Muscle of arm (tissue), 12 donors: ENCODE measurements around the gene ATG4D. TPM values are rescaled to one million over a fixed set of nuclear protein-coding genes. Genes with fewer than 3 reads are reported as not detected.
"Not testable (repeated sequence)": the region's sequence is repeated elsewhere in the genome, so short reads cannot be mapped to it uniquely, and the experiment has no call there.

ENCODE experiments used
- DNase-seq: peaks from one replicate; pipeline ENCODE4 v3.0.0-alpha.2; 2013
- polyA plus RNA-seq, 12 donors: library from polyadenylated mRNA; unstranded; fragments of 120-200 nt; gene quantifications; one replicate each; pipeline ENCODE4 v1.2.1, GENCODE V29; 2013; ENCODE audit not compliant: insufficient read length in 12 of 12

ATG4D gene
- polyA plus RNA-seq, 12 donors: 16.8 to 57.9 (median 19.9) TPM; not detected in 1

DNA sequence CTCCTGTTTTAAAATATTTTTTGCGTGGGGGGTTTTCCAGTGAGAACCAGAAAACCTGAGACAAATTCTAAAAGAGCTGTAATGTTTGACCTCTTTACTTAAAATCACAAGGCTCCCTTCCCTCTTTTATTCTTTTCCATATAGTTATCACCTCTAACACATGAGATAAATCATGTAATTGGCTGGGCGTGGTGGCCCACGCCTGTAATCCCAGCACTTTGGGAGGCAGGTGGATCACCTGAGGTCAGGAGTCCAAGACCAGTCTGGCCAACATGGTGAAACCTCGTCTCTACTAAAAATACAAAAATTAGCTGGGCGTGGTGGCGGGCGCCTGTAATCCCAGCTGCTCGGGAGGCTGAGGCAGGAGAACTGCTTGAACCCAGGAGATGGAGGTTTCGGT, 7.3 kb downstream of the ATG4D start:
- DNase-seq: not testable (repeated sequence)

DNA sequence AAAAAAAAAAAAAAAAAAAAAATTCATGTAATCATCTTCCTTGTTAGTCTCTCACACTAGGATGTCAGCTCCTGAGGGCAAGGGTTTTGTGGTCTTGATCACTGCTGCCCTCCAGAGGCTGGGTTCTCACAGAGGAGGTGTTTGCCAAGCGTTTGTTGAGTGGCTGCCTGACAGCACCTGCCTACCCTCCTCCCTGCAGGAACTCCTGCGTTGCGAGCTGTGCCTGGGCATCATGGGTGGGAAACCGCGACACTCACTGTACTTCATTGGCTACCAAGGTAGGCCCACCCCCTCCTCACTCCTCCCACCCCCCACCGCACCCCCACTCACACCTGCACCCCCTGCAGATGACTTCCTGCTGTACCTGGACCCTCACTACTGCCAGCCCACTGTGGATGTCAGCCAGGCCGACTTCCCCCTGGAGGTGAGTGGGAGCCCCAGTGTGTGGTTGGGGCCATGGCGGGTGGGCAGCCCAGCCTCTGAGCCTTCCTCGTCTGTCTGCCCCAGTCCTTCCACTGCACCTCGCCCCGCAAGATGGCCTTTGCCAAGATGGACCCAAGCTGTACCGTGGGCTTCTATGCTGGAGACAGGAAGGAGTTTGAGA, 8.1 kb downstream of the ATG4D start:
- DNase-seq: no peak

DNA sequence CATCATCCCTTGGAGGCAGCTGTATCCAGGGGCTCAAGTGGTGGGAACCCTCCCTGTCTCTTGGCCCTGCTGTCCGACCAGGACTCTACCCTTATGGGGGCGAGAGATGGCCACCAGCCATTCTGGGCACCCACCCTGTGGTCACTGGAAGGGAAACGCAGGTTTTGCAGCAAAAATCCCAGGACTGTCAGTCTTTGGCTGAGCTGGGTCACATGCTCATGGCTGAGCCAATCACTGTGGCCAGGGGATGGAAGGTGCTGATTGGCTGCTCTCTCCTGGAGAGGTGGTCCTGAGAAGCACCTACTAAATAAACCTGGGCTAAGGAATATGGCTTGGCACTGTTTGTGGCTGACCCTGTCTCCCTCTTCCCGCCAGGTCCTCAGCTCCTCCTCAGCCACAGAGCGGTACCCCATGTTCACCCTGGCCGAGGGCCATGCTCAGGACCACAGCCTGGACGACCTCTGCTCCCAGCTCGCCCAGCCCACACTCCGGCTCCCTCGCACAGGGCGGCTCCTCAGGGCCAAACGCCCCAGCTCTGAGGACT, 8.9 kb downstream of the ATG4D start:
- DNase-seq: no peak

DNA sequence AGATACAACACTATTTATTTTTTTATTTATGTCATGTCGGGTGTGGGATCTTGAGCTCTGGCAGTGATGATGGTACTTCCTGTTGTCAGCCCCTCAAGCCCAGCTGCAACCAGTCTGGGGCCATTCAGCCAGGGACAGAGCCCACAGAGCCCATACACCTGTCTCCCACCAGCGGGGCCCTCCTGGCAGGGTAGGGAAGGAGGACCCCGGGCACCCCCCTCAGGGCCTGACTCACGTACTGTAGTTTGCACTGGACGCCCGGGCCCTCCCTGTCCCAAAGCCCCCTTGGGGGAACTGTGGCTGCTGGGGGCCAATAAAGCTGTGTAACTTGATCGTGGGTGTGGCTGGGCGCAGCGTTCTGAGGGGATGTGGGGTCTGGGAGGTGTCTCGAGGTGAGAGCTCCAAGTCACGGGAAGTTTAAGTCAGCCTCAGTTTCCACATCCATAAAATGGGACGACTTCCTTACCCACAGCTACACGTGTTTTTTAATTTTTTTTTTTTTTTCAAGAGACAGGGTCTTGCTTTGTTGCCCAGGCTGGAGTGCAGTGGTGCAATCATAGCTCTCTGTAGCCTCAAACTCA, 9.5 kb downstream of the ATG4D start:
- DNase-seq: no peak

DNA sequence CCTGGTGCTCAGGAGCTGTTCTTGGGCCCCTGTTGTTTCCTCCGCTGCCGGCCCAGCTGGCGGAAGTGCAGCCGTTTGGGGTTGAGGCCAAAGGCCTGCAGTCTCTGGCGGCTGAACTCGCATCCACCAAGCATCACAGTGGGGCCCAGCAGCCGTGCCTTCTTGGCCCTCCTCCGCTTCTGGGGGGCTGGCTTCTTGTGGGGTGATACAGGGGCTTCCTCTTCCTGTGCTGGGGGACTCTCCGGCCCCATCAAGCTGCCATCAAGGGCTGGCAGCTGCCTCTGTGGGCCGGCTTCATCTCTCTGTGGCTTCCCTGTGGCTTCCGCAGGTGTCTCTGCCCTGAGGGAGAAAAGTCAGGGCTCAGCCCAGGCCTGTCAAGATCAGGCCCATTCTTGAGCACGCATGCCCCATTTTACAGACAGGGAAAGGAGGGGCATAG, 10.3 kb downstream of the ATG4D start:
- peak; percentile 38 for DNase-seq

DNA sequence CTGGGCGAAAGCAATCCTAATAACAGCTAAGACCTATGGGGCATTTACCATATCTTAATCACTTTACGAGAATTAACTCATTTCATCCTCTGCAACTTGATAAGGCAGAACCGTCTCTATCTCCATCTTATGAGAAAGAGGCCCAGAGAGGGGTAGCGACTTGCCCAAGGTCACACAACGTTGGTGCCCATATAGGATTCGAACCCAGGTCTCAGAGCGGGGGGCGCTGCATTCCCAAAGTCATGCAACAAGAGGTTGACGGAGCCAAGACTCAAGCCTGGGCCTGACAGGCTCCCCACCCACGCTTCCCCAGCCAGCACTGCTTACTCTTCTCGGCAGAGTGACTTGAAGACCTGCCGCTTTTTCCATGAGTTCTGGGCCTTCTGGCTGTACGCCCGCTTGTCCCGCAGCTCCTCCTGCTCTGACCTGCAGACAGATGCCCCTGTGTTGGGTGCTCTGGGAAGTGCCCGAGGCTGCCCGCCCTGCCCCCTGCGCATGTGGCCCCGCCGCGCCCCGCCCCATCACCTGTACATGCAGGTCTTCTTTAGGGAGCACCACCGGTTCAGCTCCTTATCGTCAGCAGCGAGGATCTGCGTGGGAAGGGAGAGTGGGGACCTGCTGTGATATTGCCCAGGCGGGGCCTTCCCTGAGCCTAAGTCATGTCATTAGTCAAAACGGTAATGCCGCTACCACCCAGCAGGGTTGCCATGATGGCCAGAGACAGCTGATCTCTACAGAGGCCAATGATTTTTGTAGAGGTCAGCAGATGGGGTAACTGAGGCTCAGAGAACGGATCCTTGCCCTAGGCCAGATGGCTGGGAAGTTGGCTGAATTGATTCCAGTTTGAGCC, 11.3 kb downstream of the ATG4D start:
- DNase-seq: no peak

DNA sequence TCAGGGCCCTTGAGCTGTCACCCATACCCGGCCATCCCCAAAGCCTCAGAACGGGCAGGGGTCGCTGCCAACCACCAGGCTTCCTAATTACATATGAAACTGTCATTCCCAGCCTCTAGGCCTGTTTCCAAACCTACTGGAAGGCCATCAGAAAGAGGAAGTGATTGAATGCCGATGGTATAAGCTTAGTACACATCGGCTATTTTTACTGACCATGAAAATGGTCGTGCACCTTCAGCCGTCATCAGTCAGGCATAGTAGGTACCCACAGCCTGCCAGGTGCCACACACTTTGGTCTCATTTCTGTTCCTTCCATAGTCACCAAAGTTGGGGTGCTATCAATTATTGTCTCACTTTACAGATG, 11.9 kb downstream of the ATG4D start:
- no peak for DNase-seq

DNA sequence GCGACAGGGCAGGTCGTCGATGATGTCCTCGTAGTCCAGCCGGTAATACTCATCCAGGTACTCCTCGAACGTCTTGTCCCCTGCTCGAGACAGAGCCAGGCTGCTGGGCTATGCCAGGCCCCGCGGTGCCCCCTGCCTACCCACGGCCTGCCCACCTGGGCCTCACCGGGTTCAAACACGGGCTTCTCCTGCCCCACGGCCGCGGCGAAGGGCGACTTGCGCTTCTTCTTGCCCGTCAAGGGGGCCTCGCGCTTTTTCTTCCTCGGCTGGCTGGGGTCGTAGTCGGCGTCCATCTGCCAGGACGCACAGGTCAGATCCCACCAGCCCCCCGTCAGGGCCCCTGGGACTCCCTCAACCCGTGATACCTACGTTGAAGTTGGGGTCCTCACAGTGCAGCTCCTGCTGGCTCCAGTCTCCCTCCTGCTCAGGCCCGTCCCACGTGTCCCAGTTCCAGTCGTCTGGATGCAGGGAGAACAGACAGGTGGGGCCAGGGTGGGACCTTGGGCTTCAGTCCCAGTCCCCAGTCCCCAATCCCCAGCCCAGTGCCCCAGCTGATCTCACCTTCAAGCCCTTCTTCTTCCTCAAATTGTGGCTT, 14.0 kb downstream of the ATG4D start:
- DNase-seq: no peak

DNA sequence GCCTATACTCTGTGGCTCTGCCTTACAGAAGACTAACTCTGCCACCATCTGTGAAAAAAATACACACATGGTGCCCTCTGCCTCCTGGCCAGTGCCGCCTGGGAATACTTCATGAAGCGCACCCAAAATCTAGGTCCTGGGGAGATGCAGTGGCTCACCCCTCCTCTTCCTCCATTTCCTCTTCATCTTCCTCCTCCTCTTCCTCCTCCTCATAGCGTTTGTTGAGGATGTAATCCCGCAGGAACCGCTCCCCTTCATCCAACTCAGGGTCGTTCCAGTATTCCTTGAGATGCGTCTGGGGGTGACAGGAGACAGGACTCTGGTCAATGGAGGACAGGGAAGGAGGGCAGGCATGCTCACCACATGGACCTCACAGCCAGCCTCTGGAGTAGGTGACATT, 16.4 kb downstream of the ATG4D start:
- no peak for DNase-seq

DNA sequence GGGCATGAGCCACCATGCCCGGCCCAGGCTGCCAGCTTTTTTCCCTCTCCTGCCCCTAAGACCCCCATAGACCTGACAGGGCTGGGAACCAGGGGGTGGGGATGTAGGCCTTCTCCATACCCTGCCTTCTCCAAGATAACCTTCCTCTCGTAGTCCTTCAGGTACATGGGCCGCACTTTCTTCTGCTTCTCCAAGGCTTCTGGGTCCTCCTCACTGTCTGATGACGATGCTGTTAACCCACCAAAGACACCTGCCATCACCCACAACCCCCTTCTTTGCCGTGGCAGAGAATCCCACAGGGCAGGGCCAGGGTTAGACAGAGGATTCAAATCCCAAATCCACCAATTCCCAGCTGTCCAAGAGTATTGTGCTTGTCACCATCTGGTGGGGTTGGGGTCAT, 18.9 kb downstream of the ATG4D start:
- DNase-seq: no peak

DNA sequence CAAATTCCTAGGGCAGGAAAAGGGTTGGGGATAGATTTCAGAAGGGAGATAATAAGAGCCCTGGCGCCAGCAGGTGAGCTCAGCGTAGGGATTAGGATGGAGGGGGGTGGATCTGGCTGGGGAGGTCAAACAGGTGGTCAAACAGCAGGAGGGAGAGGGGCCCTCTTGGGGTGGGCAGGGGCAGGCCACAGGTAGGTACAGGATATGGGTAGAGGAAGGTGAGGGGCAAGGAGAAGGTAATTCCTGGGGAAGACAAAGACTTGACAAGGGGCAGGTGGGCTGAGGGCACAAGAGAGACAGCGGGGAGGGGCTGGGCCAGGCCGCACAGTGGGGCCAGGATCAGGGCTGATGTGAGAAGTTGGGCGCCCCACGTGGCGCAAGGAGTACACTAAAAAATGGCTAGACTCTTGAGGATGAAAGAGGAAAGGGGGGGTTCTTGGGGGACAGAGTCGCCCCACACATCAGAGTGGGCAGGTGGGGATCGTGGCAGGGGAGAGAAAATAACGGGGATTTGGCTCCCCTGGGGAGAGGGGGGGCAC, 21.4 kb downstream of the ATG4D start:
- DNase-seq: no peak

DNA sequence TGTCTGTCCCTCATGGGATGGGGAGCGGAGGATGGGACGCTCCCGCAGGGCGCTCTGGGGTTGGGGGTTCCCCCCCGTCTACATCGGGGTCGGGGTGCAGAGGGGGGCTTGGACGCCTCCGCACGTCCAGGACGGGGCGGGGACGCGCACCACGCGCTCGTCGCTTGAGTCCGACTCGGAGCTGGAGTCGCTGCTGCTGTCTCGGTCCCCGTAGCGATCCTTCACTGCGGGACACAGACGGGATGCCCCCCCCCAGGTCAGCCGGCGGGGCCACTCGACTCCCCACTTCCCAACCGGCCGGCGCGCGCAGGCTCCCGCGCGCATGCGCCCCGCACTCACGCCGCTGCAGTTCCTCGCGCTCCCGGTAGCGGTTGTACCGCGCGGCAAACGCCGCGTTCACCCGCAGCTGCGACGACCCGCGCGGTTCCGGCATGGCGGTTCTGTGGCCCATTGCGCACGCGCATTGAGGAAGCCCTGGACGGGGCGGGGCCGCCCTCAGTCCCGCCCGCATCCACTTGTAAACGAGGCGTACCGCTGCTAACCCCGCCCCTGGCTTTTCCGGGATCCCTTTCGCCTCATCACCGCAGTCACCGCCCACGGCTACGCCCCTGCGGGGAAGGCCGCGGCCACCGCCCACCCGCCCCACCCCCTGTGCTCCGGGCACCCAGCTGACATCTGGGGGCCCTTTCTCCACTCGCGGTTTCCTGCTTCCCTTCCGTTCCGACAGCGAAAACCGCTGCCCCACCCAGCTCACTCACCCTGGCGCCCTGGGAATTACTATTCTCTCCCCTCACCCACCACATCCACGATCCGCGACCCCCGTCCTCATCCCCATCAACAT, 22.1 kb downstream of the ATG4D start, which contains the start of gene KRI1:
TSS of gene KRI1 (minus strand) at position 444 of the 841 bp plus-strand sequence. CDS start at position 433, 11 bp downstream.
- DNase-seq: peak; percentile 98

DNA sequence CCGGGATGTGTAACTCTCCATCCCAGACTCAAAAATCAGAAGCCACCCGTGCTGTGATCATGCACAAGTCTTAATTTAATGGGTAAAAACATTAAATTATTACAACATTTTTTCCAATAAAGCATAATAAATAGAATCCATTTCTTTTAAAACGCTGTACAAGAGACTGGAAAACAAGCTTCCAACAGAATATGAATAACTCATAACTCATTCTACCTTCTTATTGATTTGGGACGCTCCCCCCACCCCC, 22.6 kb downstream of the ATG4D start:
- DNase-seq: no peak

DNA sequence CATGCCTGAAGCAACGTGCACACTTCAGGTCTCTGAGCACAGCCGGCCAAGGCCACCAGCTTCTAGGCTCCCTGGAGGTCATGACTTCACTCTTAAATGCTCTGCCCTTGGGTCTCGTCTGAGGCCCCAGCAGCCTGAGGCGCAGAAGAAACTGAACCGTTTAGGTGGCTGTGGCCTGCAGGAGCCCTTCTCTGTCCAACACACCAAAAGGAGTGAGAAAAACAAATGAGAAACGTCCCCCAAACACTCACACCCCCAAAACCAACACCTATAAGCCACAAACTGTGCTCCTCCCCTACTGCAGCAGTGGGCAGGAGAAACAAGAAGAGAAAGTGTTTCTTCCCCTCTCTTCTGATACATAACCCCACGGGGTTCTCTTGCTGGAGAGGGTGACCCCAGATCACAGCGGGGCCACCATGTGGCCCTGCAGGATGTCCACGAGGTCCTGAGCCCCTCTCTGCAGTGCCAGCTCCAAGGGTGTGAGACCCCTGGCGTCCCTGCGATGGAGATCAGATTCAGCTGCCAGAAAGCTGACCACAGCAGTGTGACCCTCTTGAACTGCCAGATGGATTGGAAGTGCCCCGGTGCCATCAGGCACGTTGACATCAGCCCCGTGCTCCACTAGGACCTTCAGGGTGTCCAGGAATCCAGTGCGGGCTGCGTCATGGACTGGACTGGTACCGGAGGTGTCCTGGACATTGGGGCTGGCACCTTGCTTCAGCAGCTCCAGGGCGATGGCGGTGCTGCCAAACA, 23.1 kb downstream of the ATG4D start:
- no peak for DNase-seq

DNA sequence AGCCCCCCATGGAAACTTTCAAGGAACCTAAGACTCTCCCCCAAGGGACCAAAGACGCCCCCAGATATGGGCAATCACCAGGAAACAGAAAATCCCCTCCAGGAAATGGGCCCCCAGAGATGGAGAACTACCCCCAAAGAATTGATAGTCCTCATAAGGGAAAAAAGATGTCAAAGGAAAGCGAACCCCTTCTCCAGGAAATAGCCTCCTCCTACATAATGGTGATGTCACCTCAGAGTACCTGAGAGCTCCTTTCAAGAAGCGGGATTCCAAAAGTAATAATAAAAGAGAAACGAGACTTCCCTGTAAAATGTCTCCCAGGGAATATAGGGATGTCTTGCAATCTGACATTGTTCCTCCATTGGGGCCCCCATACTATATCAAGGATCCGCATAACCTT, 24.0 kb downstream of the ATG4D start:
- no peak for DNase-seq

DNA sequence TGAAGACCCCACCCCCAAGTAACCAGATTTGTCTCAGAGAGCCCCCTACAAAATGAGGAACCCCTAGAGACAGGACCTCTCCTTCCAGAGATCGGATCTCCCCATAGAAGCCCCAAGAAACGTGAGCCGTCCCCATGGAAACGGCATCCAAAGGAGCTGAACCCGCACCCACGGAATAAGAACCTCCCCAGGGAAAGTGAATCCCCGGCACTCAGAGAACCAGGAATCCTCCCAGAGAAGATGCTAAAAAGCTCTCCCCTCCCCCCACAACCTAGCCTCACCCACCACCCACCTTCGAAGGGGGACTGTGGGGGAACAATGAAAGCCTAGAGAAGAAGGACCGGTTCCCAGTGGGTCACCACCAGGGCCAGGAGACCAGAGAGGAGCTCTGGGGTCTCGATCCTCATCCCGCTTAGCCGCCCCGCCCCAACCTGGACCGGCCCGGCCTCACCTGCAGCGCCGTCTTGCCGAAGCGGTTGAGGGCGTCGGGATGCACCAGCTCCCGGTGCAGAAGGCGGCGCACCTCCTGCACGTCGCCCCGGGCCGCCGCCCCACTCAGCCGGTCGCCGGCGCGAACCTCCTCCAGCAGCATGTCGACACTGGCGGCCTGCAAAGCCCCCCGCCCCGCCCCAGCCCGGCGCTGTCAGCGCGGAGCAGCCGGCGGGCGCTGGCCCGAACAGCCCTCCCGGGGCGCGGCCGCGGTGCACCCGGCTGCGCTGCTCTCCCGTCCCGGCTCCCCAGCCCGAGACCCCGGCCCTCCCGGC, 24.5 kb downstream of the ATG4D start:
- DNase-seq: no peak

DNA sequence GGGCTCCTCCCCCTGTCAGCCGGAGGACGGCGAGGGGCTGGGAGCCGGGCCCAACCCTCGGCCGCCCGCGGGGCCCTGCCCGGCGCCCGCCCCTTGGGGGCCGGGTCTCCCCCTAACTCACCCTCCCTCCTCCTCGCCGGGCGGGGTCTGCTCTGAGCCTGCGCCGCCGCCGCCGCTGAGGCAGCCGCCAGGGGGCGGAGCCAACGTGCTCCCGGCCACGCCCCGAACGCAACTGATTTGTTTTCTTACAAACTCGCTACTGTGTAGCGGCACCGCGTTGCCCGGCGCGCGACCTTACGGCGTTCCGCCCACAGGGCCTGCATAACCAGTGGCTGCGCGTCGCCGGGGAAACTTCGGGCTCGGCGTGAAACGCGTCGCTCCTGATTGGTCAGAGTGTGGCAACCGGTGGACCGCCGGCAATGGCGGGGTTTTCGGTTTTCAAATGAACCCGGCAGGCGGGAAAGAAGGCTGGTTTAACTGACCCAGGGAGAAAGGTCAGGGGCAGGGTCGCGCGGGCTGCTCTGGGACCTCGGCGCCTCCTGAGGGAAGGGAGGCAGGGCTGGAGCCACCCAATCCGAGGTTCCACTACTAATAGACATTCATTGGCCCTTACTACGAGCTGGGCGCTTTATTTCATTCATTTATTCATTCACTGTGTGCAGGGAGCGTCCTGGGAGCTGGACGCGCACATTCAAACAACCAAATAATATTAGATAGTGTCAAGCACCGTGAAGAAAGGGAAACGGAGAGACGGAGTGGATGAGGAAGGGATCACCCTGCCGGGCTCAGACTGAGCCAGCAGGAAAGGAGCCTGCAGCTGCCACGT, 25.3 kb downstream of the ATG4D start, which contains the start of gene CDKN2D:
TSS of gene CDKN2D (minus strand) at position 154 of the 826 bp plus-strand sequence. CDS start 326 bp downstream, outside the sequence.
- DNase-seq: peak; percentile 100

DNA sequence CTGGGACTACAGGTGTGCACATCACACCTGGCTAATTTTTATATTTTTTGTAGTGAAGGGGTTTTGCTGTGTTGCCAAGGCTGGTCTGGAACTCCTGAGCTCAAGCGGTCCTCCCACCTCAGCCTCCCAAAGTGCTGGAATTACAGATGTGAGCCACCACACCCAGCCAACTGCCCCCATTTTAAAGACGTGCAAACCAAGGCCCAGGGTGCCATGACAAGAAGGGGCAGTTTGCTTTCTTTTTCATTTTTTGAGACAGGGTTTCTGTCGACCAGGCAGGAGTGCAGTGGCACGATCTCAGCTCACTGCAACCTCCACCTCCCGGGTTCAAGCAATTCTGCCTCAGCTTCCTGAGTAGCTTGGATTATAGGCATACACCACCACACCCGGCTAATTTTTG, 30.1 kb downstream of the ATG4D start:
- DNase-seq: not testable (repeated sequence)

DNA sequence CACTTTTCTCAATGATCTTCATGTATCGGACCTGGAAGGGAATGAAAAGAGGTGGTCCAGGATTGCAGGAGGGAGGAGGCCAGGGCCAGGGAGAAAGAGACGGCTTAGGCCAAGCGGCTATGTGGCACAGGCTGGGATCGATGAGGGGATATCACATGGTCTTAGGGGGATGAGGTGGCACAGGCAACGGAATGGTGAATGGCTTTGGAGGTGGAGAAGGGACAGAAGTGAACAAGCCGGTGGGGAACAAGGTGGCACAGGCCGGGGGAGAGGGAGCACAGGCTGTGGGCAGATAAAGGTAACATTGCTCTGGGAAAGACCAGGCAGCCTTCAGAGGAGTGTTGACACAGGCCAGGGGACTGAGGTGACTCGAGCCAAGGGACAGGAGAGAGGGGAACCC, 30.8 kb downstream of the ATG4D start:
- no peak for DNase-seq
